ENCODE data around the gene THRAP3. TPM values are rescaled to one million over a fixed set of nuclear protein-coding genes. Genes with fewer than 3 reads are reported as not detected.

Gene THRAP3
- total and polyA plus RNA-seq, 9 of the 15 experiments (the other 6 are each of a cell fraction or from before 2014, with no cell fraction given) = 66.2 to 135 (median 113) TPM

DNA sequence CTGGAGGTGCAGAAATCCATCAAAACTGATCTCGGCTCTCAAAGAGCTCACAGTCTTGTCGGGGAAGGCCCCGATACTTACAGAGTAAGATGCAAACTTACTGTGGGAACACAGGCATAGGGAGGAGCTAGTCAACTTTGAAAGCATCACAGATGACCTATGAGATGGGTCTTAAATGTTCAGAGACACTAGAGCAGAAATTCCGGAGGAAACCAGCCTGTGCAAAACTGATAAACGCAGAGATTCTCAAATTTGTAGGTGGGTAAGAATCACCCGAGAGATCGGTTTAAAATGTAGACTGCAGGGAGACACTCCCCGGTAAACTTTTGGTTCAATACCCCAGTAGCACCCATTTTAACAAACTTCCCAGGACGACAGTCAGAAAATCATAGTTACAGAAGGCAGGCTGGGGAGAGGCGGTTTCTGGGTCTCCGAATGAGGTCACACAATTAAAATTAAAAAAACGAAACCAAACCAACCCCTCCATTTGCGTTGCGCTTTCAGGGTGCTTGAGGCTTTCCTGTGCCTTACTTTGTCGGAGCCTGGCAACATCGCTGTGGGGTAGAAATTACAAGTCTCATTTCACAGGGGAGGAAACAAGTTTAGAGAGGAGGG, 755 bp upstream of the THRAP3 start (continued):
- TF ChIP-seq TFAP4 (CRISPR knock-in tag; IDR thresholded peaks at IDR 0.05; ENCODE audit: borderline replicate concordance) (no peak), NR1H2 (CRISPR knock-in tag; IDR thresholded peaks at IDR 0.05) (no peak), NFXL1 (CRISPR knock-in tag; IDR thresholded peaks at IDR 0.05) (no peak), MED1 (CRISPR knock-in tag; IDR thresholded peaks at IDR 0.05; ENCODE audit: borderline replicate concordance) (no peak), CC2D1A (IDR thresholded peaks at IDR 0.05) (0 out of 2 replicates have a peak, but pooled peaks have one; percentile 12), E4F1 (CRISPR knock-in tag; IDR thresholded peaks at IDR 0.05; ENCODE audit: borderline replicate concordance) (no peak), STAT6 (CRISPR knock-in tag; IDR thresholded peaks at IDR 0.05) (no peak), SAP30 (IDR thresholded peaks at IDR 0.05; ENCODE audit: borderline replicate concordance, insufficient read depth, low read depth, low read length, poor library complexity, severe bottlenecking) (peak; percentile 28), EP400 (IDR thresholded peaks at IDR 0.05) (no peak), RBM25 (IDR thresholded peaks at IDR 0.05; ENCODE audit: low read depth, low read length, severe bottlenecking) (no peak), PCBP1 (IDR thresholded peaks at IDR 0.05; ENCODE audit: low read depth, low read length, poor library complexity, severe bottlenecking) (no peak), CEBPB (tag; IDR thresholded peaks at IDR 0.05) (no peak)
- TF ChIP-seq, protein P1, sequence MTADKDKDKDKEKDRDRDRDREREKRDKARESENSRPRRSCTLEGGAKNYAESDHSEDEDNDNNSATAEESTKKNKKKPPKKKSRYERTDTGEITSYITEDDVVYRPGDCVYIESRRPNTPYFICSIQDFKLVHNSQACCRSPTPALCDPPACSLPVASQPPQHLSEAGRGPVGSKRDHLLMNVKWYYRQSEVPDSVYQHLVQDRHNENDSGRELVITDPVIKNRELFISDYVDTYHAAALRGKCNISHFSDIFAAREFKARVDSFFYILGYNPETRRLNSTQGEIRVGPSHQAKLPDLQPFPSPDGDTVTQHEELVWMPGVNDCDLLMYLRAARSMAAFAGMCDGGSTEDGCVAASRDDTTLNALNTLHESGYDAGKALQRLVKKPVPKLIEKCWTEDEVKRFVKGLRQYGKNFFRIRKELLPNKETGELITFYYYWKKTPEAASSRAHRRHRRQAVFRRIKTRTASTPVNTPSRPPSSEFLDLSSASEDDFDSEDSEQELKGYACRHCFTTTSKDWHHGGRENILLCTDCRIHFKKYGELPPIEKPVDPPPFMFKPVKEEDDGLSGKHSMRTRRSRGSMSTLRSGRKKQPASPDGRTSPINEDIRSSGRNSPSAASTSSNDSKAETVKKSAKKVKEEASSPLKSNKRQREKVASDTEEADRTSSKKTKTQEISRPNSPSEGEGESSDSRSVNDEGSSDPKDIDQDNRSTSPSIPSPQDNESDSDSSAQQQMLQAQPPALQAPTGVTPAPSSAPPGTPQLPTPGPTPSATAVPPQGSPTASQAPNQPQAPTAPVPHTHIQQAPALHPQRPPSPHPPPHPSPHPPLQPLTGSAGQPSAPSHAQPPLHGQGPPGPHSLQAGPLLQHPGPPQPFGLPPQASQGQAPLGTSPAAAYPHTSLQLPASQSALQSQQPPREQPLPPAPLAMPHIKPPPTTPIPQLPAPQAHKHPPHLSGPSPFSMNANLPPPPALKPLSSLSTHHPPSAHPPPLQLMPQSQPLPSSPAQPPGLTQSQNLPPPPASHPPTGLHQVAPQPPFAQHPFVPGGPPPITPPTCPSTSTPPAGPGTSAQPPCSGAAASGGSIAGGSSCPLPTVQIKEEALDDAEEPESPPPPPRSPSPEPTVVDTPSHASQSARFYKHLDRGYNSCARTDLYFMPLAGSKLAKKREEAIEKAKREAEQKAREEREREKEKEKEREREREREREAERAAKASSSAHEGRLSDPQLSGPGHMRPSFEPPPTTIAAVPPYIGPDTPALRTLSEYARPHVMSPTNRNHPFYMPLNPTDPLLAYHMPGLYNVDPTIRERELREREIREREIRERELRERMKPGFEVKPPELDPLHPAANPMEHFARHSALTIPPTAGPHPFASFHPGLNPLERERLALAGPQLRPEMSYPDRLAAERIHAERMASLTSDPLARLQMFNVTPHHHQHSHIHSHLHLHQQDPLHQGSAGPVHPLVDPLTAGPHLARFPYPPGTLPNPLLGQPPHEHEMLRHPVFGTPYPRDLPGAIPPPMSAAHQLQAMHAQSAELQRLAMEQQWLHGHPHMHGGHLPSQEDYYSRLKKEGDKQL (CRISPR knock-in tag; IDR thresholded peaks at IDR 0.05; ENCODE audit: borderline replicate concordance) = no peak

All from K562 (cell line).